Activated CD8-positive, alpha-beta memory T cell treated with anti-CD3 and anti-CD28 coated beads, Interleukin-2, amount 50 U/mL, for 4 hours (primary cell): Measurements from ENCODE around the gene MORC3.
"Not testable (repeated sequence)": the region's sequence is repeated elsewhere in the genome, so short reads cannot be mapped to it uniquely, and the experiment has no call there.

Experiments
- DNase-seq: peaks from one replicate; pipeline ENCODE4 v3.0.0-alpha.2; 2020

Gene MORC3

GRCh38 chr21:36325373-36326010, 5.5 kb downstream of the MORC3 start:
- no peak for DNase-seq

- peak; percentile 45 for DNase-seq
These were observed 10.9 kb downstream of the MORC3 start for GRCh38 chr21:36330904-36331303.

- no peak for DNase-seq
These were observed 17.1 kb downstream of the MORC3 start for GRCh38 chr21:36337099-36337509.

- no peak for DNase-seq
These were observed 19.0 kb downstream of the MORC3 start for GRCh38 chr21:36338975-36339374.

GRCh38 chr21:36342581-36342980, 22.6 kb downstream of the MORC3 start:
- DNase-seq, result not testable (repeated sequence)

GRCh38 chr21:36344931-36345330, 24.9 kb downstream of the MORC3 start:
- DNase-seq, result no peak

GRCh38 chr21:36347278-36347961, 27.4 kb downstream of the MORC3 start:
- no peak for DNase-seq

GRCh38 chr21:36347962-36348328, 27.9 kb downstream of the MORC3 start:
- DNase-seq, result no peak

- no peak for DNase-seq
These were observed 29.3 kb downstream of the MORC3 start for GRCh38 chr21:36349315-36349714.

- no peak for DNase-seq
These were observed 30.4 kb downstream of the MORC3 start for GRCh38 chr21:36350282-36350910.

- DNase-seq, result no peak
These were observed 35.1 kb downstream of the MORC3 start for GRCh38 chr21:36354918-36355680.

- DNase-seq, result no peak
These were observed 35.9 kb downstream of the MORC3 start for GRCh38 chr21:36355868-36356267.

- DNase-seq, result no peak
These were observed 39.2 kb downstream of the MORC3 start for GRCh38 chr21:36359185-36359584.

GRCh38 chr21:36369064-36369685, 49.2 kb downstream of the MORC3 start:
- no peak for DNase-seq

GRCh38 chr21:36375994-36376393, 56.0 kb downstream of the MORC3 start:
- no peak for DNase-seq

GRCh38 chr21:36377391-36377842, 57.4 kb downstream of the MORC3 start:
- DNase-seq, result no peak

- no peak for DNase-seq
These were observed 59.3 kb downstream of the MORC3 start for GRCh38 chr21:36379251-36379650.

- DNase-seq, result no peak
These were observed 62.0 kb downstream of the MORC3 start for GRCh38 chr21:36381841-36382589.

- not testable (repeated sequence) for DNase-seq
These were observed 62.7 kb downstream of the MORC3 start for GRCh38 chr21:36382722-36383121.

- DNase-seq, result no peak
These were observed 64.9 kb downstream of the MORC3 start for GRCh38 chr21:36384885-36385232.

- peak; percentile 81 for DNase-seq
These were observed 65.4 kb downstream of the MORC3 start, which contains the start of gene CHAF1B for GRCh38 chr21:36385233-36386030. CHAF1B (plus strand) TSS chr21:36385392; CDS start chr21:36386137, 745 bp downstream.
